Tibial artery (tissue), 4 donors: ENCODE results near the gene RNASET2.

Source experiments
- DNase-seq, 2 donors: peaks; one replicate each; pipeline ENCODE4 v3.0.0-alpha.2; 2019
- H3K27ac ChIP-seq, 2 donors: fragments of 200-600 bp; sonication (generic) in 1 of 2; 1 replicate in 1 of 2; 2 replicates in 1 of 2; pipeline ENCODE4 v1.5.1; 2018 to 2019; ENCODE audit warnings: mild to moderate bottlenecking in 1 of 2
- H3K27me3 ChIP-seq, 2 donors: fragments of 200-600 bp; sonication (generic) in 1 of 2; one replicate each; pipeline versions ENCODE4 v1.5.1 to v1.6.0; 2016 to 2019
- H3K36me3 ChIP-seq, 3 donors: fragments of 200-600 bp; sonication (generic) in 2 of 3; one replicate each; pipeline ENCODE4 v1.5.1; 2016 to 2019; ENCODE audit warnings: mild to moderate bottlenecking in 2 of 3
- H3K4me1 ChIP-seq, 4 donors: fragments of 200-600 bp; sonication (generic) in 2 of 4; 1 replicate in 3 of 4; 2 replicates in 1 of 4; pipeline ENCODE4 v1.5.1; 2016 to 2019
- H3K4me3 ChIP-seq, 2 donors: fragments of 200-600 bp; sonication (generic) in 1 of 2; 1 replicate in 1 of 2; 2 replicates in 1 of 2; pipeline ENCODE4 v1.5.1; 2018 to 2019; ENCODE audit warnings: mild to moderate bottlenecking in 2 of 2
- H3K9me3 ChIP-seq, 3 donors: fragments of 200-600 bp; sonication (generic) in 1 of 3; one replicate each; pipeline ENCODE4 v1.5.1; 2016 to 2019
- intact Hi-C: fragments of 100-400 bp; cut with DNase I; formaldehyde crosslinking; loops from one replicate; pipeline ENCODE4 v1.15.0; 2023; ENCODE audit warnings: low total_unique reads
- TF ChIP-seq, protein P1 (sequence below), 2 experiments: fragments of 200-600 bp in 1 of 2; fragments of 450-650 bp in 1 of 2; IDR thresholded peaks; one replicate each; pipeline ENCODE4 v1.5.1; 2017 to 2019; ENCODE audit warnings: antibody characterized with exemption in 2 of 2, mild to moderate bottlenecking in 1 of 2, moderate library complexity in 1 of 2

Gene RNASET2

DNA sequence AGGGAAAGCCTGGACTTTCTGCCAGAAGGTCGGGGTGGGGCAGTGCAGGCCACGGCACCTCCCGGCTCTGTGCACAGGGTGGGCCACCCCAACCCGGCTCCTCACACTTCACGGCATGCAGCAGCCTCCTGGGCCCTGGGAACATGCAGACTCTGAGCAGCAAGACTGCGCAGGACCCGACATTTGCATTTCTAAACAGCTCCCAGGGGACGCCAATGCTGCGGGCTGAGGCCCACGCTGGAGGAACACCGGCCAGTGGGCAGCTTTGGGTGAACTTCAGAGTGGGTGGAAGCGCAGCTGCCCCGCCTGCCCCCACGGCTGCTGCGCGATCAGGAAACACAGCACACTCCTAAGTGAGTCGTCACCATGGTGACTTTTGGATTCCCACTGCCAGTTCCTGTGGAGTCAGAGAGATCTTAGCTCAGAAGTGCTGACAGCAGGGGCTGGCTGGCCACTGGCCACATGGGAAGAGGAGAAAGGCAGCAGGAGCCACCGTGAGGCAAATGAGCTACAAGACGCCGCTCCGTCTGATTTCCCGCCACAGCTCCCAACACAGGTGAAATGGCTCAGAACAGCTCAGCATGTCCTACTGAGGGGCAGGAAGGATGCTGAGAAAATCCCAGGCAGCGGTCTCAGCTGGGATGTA, 52.1 kb downstream of the RNASET2 start:
- no peak for DNase-seq

DNA sequence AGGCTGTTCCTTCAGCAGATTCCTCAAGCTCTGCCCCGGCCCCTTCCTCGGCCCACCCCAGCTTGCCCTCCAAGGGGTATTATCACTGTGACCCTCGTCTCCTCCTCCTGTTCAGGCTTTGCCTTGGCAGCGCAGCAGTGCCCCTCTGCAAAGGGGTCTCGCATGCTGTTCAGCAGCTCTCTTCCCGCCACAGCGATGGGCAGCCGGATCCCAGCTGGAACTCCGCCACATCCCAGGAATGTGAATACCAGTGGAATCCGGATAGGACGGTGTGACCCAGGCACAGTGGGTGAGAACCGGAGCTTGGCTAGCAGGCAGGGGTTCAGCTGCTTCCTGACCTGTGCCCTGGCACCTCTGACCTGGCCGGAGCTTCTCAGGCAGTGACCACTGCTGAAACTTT, 52.9 kb downstream of the RNASET2 start:
- H3K36me3 ChIP-seq = no peaks in the 10 kb centered on the region
- intact Hi-C loops = no loop called here
- H3K4me1 ChIP-seq = peaks cover 0 to 9% (median 5%) of the 10 kb centered on the region in 4 donors
- DNase-seq = no peak
- H3K27ac ChIP-seq = no peak overlapping the region
- H3K4me3 ChIP-seq = no peak overlapping the region
- peaks cover 0 to 5% of the 10 kb centered on the region in 2 donors for H3K27me3 ChIP-seq
- TF ChIP-seq, protein P1, sequence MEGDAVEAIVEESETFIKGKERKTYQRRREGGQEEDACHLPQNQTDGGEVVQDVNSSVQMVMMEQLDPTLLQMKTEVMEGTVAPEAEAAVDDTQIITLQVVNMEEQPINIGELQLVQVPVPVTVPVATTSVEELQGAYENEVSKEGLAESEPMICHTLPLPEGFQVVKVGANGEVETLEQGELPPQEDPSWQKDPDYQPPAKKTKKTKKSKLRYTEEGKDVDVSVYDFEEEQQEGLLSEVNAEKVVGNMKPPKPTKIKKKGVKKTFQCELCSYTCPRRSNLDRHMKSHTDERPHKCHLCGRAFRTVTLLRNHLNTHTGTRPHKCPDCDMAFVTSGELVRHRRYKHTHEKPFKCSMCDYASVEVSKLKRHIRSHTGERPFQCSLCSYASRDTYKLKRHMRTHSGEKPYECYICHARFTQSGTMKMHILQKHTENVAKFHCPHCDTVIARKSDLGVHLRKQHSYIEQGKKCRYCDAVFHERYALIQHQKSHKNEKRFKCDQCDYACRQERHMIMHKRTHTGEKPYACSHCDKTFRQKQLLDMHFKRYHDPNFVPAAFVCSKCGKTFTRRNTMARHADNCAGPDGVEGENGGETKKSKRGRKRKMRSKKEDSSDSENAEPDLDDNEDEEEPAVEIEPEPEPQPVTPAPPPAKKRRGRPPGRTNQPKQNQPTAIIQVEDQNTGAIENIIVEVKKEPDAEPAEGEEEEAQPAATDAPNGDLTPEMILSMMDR (IDR thresholded peaks at IDR 0.05) = no peak
- no peaks in the 10 kb centered on the region for H3K9me3 ChIP-seq

More for the DNA sequence above, 52.1 kb downstream of the RNASET2 start:
- Histone ChIP-seq H3K4me3 (no peak overlapping the region), H3K4me1 (peaks cover 0 to 9% (median 5%) of the 10 kb centered on the region in 4 donors), H3K36me3 (no peaks in the 10 kb centered on the region), H3K27ac (no peak overlapping the region), H3K9me3 (no peaks in the 10 kb centered on the region), H3K27me3 (peaks cover 0 to 5% of the 10 kb centered on the region in 2 donors)
- intact Hi-C loops = no loop called here
- TF ChIP-seq, protein P1 (IDR thresholded peaks at IDR 0.05) = no peak

DNA sequence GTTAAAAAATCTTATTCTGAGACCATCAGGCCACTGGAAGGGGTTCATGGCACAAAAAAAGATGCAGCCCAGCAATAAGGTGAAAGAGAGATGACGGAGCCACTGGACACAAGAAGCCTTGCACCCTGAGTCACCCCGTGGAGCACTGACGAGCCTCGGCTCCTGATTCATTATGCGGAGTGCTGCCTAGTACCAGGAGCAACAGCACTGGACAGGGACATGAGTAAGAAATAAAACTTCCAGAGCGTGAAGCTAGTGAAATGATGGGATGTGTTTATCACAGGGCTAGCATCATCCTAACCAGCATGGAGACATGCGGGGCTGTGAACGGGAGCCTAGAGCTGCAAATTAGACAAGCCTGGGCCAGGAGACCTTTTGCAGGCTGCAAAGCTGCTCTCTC, 53.3 kb downstream of the RNASET2 start:
- Histone ChIP-seq H3K9me3 (no peaks in the 10 kb centered on the region), H3K4me3 (no peak overlapping the region), H3K27ac (no peak overlapping the region), H3K4me1 (peaks cover 0 to 9% (median 5%) of the 10 kb centered on the region in 4 donors), H3K36me3 (no peaks in the 10 kb centered on the region), H3K27me3 (peaks cover 0 to 5% of the 10 kb centered on the region in 2 donors)
- TF ChIP-seq, protein P1 (IDR thresholded peaks at IDR 0.05) = no peak
- DNase-seq = no peak
- intact Hi-C loops = no loop called here

DNA sequence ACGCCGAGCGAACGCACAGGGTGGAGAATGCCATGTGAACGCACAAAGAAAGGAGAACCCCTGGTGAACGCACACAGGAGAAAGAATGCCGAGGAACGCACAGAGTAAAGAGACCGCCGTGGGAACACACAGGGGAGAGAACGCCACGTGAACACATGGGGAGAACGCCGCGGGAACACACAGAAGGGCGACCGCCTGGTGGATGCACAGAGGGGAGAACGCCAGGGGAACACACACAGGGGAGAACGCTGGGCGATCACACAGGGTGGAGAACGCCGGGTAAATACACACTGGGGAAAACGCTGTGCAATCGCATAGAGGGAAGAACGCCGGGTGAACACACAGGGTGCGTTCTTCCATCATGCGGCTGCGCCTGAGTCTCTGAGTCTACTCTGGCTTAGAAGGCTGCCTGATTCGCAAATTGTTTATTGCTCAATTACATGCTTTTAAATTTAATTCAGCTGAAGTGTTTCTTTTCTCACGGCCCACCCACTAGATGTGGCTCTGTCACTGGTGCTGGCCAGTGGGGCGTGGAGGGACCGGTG, 54.1 kb downstream of the RNASET2 start:
- no peaks in the 10 kb centered on the region for H3K36me3 ChIP-seq
- no peak for DNase-seq
- intact Hi-C loops = no loop called here

DNA sequence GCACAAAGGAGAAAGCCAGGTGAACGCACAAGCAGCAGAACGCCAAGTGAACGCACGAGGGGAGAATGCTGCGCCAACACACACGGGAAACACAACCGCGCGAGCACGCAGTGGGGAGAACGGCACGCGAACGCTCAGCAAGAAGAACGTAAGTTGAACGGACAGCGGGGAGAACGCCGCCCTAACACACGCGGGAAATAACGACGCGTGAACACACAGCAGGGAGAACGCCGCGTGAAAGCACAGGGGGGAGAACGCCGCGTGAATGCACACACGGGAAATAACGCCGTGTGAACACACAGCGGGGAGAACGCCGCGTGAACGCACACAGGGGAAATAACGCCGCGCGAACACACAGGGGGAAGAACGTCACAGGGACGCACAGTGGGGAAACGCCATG, 54.7 kb downstream of the RNASET2 start:
- H3K27ac ChIP-seq = no peak overlapping the region
- TF ChIP-seq, protein P1 (IDR thresholded peaks at IDR 0.05) = no peak
- intact Hi-C loops = no loop called here
- no peak for DNase-seq
- no peaks in the 10 kb centered on the region for H3K36me3 ChIP-seq
- H3K9me3 ChIP-seq = no peaks in the 10 kb centered on the region
- H3K4me1 ChIP-seq = peaks cover 0 to 9% (median 5%) of the 10 kb centered on the region in 4 donors
- peaks cover 0 to 5% of the 10 kb centered on the region in 2 donors for H3K27me3 ChIP-seq
- no peak overlapping the region for H3K4me3 ChIP-seq

More for the DNA sequence above, 54.1 kb downstream of the RNASET2 start:
- Histone ChIP-seq H3K9me3 (no peaks in the 10 kb centered on the region), H3K27ac (no peak overlapping the region), H3K4me1 (peaks cover 0 to 9% (median 5%) of the 10 kb centered on the region in 4 donors), H3K4me3 (no peak overlapping the region), H3K27me3 (peaks cover 0 to 5% of the 10 kb centered on the region in 2 donors)
- TF ChIP-seq, protein P1 (IDR thresholded peaks at IDR 0.05) = no peak
